ENCODE data around the gene TRAPPC12.

Gene TRAPPC12

DNA sequence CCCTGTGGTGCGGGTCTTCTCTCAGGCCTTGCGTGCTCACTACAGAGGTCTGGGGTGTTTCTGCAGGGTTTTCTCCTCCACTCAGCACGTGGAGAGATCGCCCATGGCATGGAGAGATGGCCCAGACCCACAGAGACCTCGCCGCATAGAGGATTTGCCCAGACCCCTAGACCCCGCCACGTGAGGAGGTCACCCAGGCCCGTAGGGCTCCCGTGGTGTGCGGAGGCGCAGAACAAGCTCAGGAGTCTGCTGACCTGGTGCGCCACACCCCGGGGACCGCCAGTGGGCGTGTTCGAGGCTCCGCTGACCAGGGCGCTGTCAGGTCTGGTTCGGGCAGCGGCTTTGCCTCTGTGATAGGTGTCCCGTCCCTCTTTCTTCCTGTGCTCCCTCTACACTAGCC, 75.3 kb downstream of the TRAPPC12 start:
- no peak overlapping the region for H2BK15ac ChIP-seq (ENCODE audit: low read depth, poor library complexity, severe bottlenecking)
- peaks cover 23% of the 10 kb centered on the region for H3K79me1 ChIP-seq (replicated peaks; ENCODE audit: low read length, poor library complexity, severe bottlenecking)
- H3K4me3 ChIP-seq (ENCODE audit: insufficient read depth in 1 of 2, low read depth in 1 of 2, low read length in 2 of 2): no peak overlapping the region
- H3K18ac ChIP-seq (ENCODE audit: low read depth in 1 of 2, low read length in 2 of 2): no peak overlapping the region
- H3K9me3 ChIP-seq (ENCODE audit: control insufficient read depth, low read length): no peaks in the 10 kb centered on the region
- no peak overlapping the region for H2AFZ ChIP-seq (ENCODE audit: low read depth, low read length)
- no peak overlapping the region for H3K9ac ChIP-seq (ENCODE audit: low read length)
- H3K27me3 ChIP-seq (ENCODE audit: control insufficient read depth in 1 of 2, insufficient read depth in 1 of 2, low read length in 2 of 2): no peaks in the 10 kb centered on the region
- no peak overlapping the region for H3K27ac ChIP-seq (ENCODE audit: low read length, poor library complexity, severe bottlenecking)
- no peak overlapping the region for H2BK12ac ChIP-seq (ENCODE audit: low read length in 2 of 2)
- H4K91ac ChIP-seq (ENCODE audit: low read length): no peak overlapping the region
- no peak overlapping the region for H3K4me2 ChIP-seq (ENCODE audit: low read length, poor library complexity, severe bottlenecking)
- no peak overlapping the region for H2BK5ac ChIP-seq (ENCODE audit: low read depth, low read length, poor library complexity, severe bottlenecking)
- peaks cover 60 to 71% of the 10 kb centered on the region in 2 experiments for H3K36me3 ChIP-seq (ENCODE audit: control insufficient read depth in 1 of 2, insufficient read depth in 2 of 2, low read depth in 1 of 2, low read length in 2 of 2)
- no peak overlapping the region for H2BK120ac ChIP-seq (ENCODE audit: low read depth, low read length)
- no peak for DNase-seq
- H3K4me1 ChIP-seq (ENCODE audit: control insufficient read depth, insufficient read depth, low read depth, low read length): peaks cover 7% of the 10 kb centered on the region
- no peak overlapping the region for H4K8ac ChIP-seq (ENCODE audit: low read length)
- H3K4ac ChIP-seq (ENCODE audit: low read depth in 1 of 2, low read length in 2 of 2): no peak overlapping the region
- H2AK5ac ChIP-seq (ENCODE audit: low read length, severe bottlenecking): no peak overlapping the region
- H3K23ac ChIP-seq (ENCODE audit: low read length in 2 of 2): no peak overlapping the region
- H3K14ac ChIP-seq (ENCODE audit: low read length in 2 of 2): no peak overlapping the region
- WGBS: 96% methylated on average over 20 of the region's 22 CpGs

DNA sequence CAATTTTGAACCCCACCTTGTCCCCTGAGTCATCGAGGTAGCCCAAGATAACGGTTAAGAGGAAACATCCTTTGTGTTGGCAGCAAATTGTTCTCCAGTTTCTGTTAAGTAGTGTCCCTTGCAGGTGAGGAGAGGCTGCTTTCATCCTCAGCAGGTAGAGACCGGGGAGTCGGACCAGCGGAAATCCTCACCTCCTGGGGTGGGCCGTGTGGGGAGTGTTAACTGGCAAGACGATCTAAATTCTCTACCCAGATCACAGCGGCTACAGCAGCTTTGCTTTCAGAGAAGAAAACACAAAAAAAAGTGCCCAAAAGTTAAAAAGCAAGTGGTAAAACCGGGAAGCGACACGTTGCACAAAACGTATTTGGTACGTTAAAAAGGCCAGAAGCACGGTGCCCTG, 76.6 kb downstream of the TRAPPC12 start:
- Histone ChIP-seq H4K91ac (ENCODE audit: low read length) (no peak overlapping the region), H3K4me3 (ENCODE audit: insufficient read depth in 1 of 2, low read depth in 1 of 2, low read length in 2 of 2) (no peak overlapping the region), H2AK5ac (ENCODE audit: low read length, severe bottlenecking) (no peak overlapping the region), H3K27me3 (ENCODE audit: control insufficient read depth in 1 of 2, insufficient read depth in 1 of 2, low read length in 2 of 2) (no peaks in the 10 kb centered on the region), H2AFZ (ENCODE audit: low read depth, low read length) (no peak overlapping the region), H2BK120ac (ENCODE audit: low read depth, low read length) (no peak overlapping the region), H3K9ac (ENCODE audit: low read length) (no peak overlapping the region), H3K9me3 (ENCODE audit: control insufficient read depth, low read length) (no peaks in the 10 kb centered on the region), H3K4me1 (ENCODE audit: control insufficient read depth, insufficient read depth, low read depth, low read length) (peaks cover 7% of the 10 kb centered on the region), H3K18ac (ENCODE audit: low read depth in 1 of 2, low read length in 2 of 2) (no peak overlapping the region), H3K27ac (ENCODE audit: low read length, poor library complexity, severe bottlenecking) (no peak overlapping the region), H4K8ac (ENCODE audit: low read length) (no peak overlapping the region), H3K23ac (ENCODE audit: low read length in 2 of 2) (no peak overlapping the region), H3K36me3 (ENCODE audit: control insufficient read depth in 1 of 2, insufficient read depth in 2 of 2, low read depth in 1 of 2, low read length in 2 of 2) (peaks cover 64 to 69% of the 10 kb centered on the region in 2 experiments), H3K79me1 (replicated peaks; ENCODE audit: low read length, poor library complexity, severe bottlenecking) (peaks cover 14% of the 10 kb centered on the region), H2BK12ac (ENCODE audit: low read length in 2 of 2) (no peak overlapping the region), H2BK15ac (ENCODE audit: low read depth, poor library complexity, severe bottlenecking) (no peak overlapping the region), H2BK5ac (ENCODE audit: low read depth, low read length, poor library complexity, severe bottlenecking) (no peak overlapping the region), H3K4ac (ENCODE audit: low read depth in 1 of 2, low read length in 2 of 2) (no peak overlapping the region), H3K14ac (ENCODE audit: low read length in 2 of 2) (no peak overlapping the region), H3K4me2 (ENCODE audit: low read length, poor library complexity, severe bottlenecking) (no peak overlapping the region)
- WGBS: 97% methylated on average over 14 of the region's 14 CpGs
- DNase-seq: no peak

GRCh38 chr2:3457524-3458395, 78.3 kb downstream of the TRAPPC12 start:
- no peak overlapping the region for H2AFZ ChIP-seq (ENCODE audit: low read depth, low read length)
- 98% methylated on average over 29 of the region's 30 CpGs for WGBS
- H2BK15ac ChIP-seq (ENCODE audit: low read depth, poor library complexity, severe bottlenecking): no peak overlapping the region
- no peak overlapping the region for H4K8ac ChIP-seq (ENCODE audit: low read length)
- H2BK120ac ChIP-seq (ENCODE audit: low read depth, low read length): no peak overlapping the region
- no peak for DNase-seq
- H2BK12ac ChIP-seq (ENCODE audit: low read length in 2 of 2): no peak overlapping the region
- H2BK5ac ChIP-seq (ENCODE audit: low read depth, low read length, poor library complexity, severe bottlenecking): no peak overlapping the region
- H3K23ac ChIP-seq (ENCODE audit: low read length in 2 of 2): no peak overlapping the region
- no peak overlapping the region for H3K4me2 ChIP-seq (ENCODE audit: low read length, poor library complexity, severe bottlenecking)
- no peak overlapping the region for H2AK5ac ChIP-seq (ENCODE audit: low read length, severe bottlenecking)
- no peak overlapping the region for H3K4me3 ChIP-seq (ENCODE audit: insufficient read depth in 1 of 2, low read depth in 1 of 2, low read length in 2 of 2)
- H3K14ac ChIP-seq (ENCODE audit: low read length in 2 of 2): no peak overlapping the region
- no peak overlapping the region for H3K27ac ChIP-seq (ENCODE audit: low read length, poor library complexity, severe bottlenecking)
- H3K18ac ChIP-seq (ENCODE audit: low read depth in 1 of 2, low read length in 2 of 2): no peak overlapping the region
- H3K4ac ChIP-seq (ENCODE audit: low read depth in 1 of 2, low read length in 2 of 2): no peak overlapping the region
- H3K79me1 ChIP-seq (replicated peaks; ENCODE audit: low read length, poor library complexity, severe bottlenecking): peaks cover 14% of the 10 kb centered on the region
- H4K91ac ChIP-seq (ENCODE audit: low read length): no peak overlapping the region
- H3K9ac ChIP-seq (ENCODE audit: low read length): no peak overlapping the region
- no peaks in the 10 kb centered on the region for H3K9me3 ChIP-seq (ENCODE audit: control insufficient read depth, low read length)
- peaks cover 4% of the 10 kb centered on the region for H3K4me1 ChIP-seq (ENCODE audit: control insufficient read depth, insufficient read depth, low read depth, low read length)
- H3K36me3 ChIP-seq (ENCODE audit: control insufficient read depth in 1 of 2, insufficient read depth in 2 of 2, low read depth in 1 of 2, low read length in 2 of 2): peaks cover 61 to 71% of the 10 kb centered on the region in 2 experiments
- H3K27me3 ChIP-seq (ENCODE audit: control insufficient read depth in 1 of 2, insufficient read depth in 1 of 2, low read length in 2 of 2): no peaks in the 10 kb centered on the region

DNA sequence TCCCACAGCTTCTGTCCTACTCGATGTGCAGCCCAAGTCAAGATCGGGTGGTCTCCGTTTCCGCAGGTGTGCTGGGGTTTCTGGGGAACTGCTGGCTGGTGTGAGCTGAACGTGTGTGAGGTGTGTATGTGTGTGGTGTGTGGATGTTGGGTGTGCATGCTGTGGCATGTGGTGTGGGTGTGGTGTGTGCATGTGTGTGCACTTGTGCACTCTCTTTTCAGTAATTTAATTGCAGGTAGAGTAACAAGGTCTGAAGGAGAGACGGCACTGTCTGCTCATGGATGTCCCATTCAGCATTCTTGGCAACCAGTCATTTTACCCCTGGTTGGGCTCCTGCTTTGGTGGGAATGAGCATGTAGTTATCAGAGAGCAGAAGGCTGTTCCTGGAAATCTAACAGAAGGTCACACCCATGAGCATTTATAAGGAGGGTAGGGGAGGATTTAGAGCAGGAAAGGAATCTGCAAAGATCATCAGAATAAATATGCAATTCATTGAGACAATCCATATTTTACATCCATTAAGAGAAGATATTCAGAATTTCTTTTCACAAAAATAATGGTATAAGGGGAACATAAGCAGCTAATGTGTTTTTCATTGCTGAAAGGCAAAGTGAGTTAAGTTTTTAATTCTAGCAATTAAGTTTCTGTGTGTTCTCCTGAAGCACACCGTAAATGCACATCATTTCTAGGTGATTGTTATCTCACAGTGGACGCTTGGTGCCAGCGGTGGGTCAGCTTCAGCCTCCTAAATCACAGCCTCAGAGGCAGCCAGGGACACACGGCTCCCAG, 79.1 kb downstream of the TRAPPC12 start:
- DNase-seq: no peak
- 98% methylated on average over 10 of the region's 10 CpGs for WGBS
- Histone ChIP-seq H4K91ac (ENCODE audit: low read length) (no peak overlapping the region), H3K23ac (ENCODE audit: low read length in 2 of 2) (no peak overlapping the region), H3K4ac (ENCODE audit: low read depth in 1 of 2, low read length in 2 of 2) (no peak overlapping the region), H3K27me3 (ENCODE audit: control insufficient read depth in 1 of 2, insufficient read depth in 1 of 2, low read length in 2 of 2) (no peaks in the 10 kb centered on the region), H3K27ac (ENCODE audit: low read length, poor library complexity, severe bottlenecking) (no peak overlapping the region), H3K9me3 (ENCODE audit: control insufficient read depth, low read length) (no peaks in the 10 kb centered on the region), H2AFZ (ENCODE audit: low read depth, low read length) (no peak overlapping the region), H3K9ac (ENCODE audit: low read length) (no peak overlapping the region), H3K36me3 (ENCODE audit: control insufficient read depth in 1 of 2, insufficient read depth in 2 of 2, low read depth in 1 of 2, low read length in 2 of 2) (peaks cover 69% of the 10 kb centered on the region in 2 experiments), H2BK15ac (ENCODE audit: low read depth, poor library complexity, severe bottlenecking) (no peak overlapping the region), H4K8ac (ENCODE audit: low read length) (no peak overlapping the region), H3K79me1 (replicated peaks; ENCODE audit: low read length, poor library complexity, severe bottlenecking) (peaks cover 14% of the 10 kb centered on the region), H2BK5ac (ENCODE audit: low read depth, low read length, poor library complexity, severe bottlenecking) (no peak overlapping the region), H2AK5ac (ENCODE audit: low read length, severe bottlenecking) (no peak overlapping the region), H3K14ac (ENCODE audit: low read length in 2 of 2) (no peak overlapping the region), H3K18ac (ENCODE audit: low read depth in 1 of 2, low read length in 2 of 2) (no peak overlapping the region), H3K4me2 (ENCODE audit: low read length, poor library complexity, severe bottlenecking) (no peak overlapping the region), H3K4me3 (ENCODE audit: insufficient read depth in 1 of 2, low read depth in 1 of 2, low read length in 2 of 2) (no peak overlapping the region), H2BK12ac (ENCODE audit: low read length in 2 of 2) (no peak overlapping the region), H3K4me1 (ENCODE audit: control insufficient read depth, insufficient read depth, low read depth, low read length) (peaks cover 4% of the 10 kb centered on the region), H2BK120ac (ENCODE audit: low read depth, low read length) (no peak overlapping the region)

Data from mesenchymal stem cell (in vitro differentiated cells and primary cell).